Measurements from ENCODE around the gene CSH1. TPM values are rescaled to one million over a fixed set of nuclear protein-coding genes. Genes with fewer than 3 reads are reported as not detected.
"Not testable (repeated sequence)": the region's sequence is repeated elsewhere in the genome, so short reads cannot be mapped to it uniquely, and the experiment has no call there.

The CSH1 gene
- not detected for total RNA-seq

DNA sequence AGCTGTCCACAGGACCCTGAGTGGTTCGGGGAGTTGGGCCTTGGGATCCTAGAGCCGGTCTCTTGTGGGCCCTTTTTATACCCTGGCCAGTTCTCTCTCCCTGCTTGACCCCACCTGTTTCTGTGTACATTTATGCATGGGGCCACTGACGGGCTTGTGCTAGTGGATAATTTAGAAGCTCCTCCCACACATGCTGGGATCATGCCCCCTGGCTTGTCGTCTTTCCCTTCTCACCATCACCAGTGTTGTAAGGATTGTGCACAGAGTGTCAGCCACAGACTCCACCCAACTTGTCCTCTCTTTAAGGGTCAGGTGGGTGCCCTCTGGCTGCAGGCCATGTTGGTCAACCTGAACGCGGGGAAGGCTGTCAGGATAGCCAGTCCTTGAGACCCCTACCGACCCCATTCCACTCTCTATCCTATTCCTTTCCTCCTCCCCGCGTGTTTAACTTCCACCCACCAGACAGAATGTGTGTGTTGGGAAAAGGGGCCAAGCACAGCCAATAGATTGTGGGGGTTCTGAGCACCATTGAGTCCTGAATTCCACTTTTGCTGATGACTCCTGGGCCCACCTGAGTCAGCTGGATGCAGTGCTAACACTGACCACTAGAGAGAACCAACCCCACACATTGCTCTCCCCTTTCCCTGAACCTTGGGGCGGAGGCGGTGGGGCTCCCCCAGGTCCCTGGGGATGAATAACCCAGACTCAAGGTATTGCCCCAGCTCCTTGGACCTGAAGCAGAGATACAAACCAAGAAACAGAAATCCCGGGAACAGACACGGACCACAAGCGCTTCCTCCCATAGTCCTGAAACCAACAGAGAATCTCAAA, at the start of gene CSH1:
CSH1 (minus strand) TSS at position 51 of the 831 bp plus-strand sequence. CDS start 63 bp downstream, outside the sequence.
- H3K27me3 ChIP-seq; H3K4me1 ChIP-seq; H3K9me3 ChIP-seq; DNase-seq; H3K27ac ChIP-seq; H3K36me3 ChIP-seq; intact Hi-C loops (cut with DNase I); H3K9ac ChIP-seq (ENCODE audit: low read depth in 2 of 2, low read length in 2 of 2); H3K4me3 ChIP-seq: not testable (repeated sequence)

DNA sequence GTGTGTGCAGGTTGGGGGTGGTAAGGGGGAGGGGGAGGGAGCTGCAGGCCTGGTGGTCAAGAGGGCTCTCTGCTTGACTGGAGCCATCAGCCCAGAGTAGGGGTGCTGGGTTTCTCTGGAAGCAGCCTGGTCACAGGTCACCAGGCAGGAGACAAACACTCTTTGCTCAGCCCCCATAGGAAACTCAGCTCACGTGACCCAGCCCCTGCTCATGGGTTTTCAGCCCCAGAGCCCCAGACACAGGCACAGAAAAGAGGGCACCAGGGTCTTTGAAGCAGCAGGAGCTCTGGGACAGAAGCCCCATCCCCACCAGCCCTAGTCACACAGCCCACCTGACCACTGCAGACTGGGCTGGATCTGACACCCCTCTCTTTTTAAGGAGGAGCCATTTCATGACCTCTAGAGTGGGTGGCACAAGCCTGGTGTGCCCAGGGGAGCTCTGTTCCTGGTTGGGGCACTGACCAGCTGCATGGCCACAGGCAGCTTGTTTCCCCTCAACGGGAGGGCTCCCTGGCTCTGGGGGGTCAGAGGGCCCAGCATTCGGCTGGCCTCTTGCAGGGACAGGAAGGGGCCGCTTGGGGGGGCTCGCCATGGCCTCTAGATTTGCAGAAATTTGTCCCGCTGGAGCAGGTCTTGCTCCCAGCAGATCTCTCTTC, 49.5 kb upstream of the CSH1 start:
- TF ChIP-seq, protein P1, sequence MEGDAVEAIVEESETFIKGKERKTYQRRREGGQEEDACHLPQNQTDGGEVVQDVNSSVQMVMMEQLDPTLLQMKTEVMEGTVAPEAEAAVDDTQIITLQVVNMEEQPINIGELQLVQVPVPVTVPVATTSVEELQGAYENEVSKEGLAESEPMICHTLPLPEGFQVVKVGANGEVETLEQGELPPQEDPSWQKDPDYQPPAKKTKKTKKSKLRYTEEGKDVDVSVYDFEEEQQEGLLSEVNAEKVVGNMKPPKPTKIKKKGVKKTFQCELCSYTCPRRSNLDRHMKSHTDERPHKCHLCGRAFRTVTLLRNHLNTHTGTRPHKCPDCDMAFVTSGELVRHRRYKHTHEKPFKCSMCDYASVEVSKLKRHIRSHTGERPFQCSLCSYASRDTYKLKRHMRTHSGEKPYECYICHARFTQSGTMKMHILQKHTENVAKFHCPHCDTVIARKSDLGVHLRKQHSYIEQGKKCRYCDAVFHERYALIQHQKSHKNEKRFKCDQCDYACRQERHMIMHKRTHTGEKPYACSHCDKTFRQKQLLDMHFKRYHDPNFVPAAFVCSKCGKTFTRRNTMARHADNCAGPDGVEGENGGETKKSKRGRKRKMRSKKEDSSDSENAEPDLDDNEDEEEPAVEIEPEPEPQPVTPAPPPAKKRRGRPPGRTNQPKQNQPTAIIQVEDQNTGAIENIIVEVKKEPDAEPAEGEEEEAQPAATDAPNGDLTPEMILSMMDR (IDR thresholded peaks at IDR 0.05) = no peak
- H3K9ac ChIP-seq (ENCODE audit: low read depth in 2 of 2, low read length in 2 of 2) = no peak overlapping the region
- DNase-seq = no peak
- intact Hi-C loops (cut with DNase I) = no loop called here
- H3K4me3 ChIP-seq = no peak overlapping the region
- no peaks in the 10 kb centered on the region for H3K9me3 ChIP-seq
- no peak overlapping the region for H3K27ac ChIP-seq
- no peaks in the 10 kb centered on the region for H3K36me3 ChIP-seq
- no peaks in the 10 kb centered on the region for H3K4me1 ChIP-seq
- no peaks in the 10 kb centered on the region for H3K27me3 ChIP-seq

DNA sequence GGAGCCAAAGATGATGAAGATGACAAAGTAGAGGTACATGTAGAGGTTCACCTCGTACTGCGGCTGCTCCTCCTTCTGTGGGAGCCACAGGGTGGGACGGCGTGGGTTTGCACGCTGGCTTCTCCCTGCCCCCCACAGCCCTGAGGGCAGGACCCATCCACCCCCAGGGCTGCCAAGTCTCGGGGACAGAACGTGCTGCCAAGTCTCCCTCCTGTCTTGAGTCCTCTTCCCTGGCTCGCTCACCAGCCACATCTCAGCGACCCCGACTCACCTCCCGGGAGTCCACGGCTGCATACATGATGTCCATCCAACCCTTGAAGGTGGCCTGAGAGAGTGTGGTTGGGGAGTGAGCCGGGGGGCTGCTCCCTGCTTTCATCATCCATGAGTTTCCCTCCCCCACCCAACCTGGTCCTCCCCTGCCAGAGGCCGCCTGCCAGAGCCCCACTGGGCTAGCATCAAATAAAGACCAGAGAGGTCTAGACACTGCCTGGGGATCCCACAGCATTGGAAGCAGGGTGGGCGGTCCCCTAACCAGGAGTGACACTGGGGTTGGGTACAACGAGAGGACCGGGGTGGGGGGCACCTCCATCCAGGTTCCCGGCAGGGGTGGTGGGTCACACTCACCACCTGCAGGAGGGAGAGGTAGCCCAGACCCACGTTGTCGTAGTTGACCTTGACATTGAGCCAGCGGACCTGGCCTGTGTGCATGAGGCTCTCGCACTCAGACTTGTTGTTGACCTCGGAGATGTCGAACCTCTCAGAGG, 48.5 kb upstream of the CSH1 start:
- Histone ChIP-seq H3K27me3 (no peaks in the 10 kb centered on the region), H3K36me3 (no peaks in the 10 kb centered on the region), H3K4me1 (no peaks in the 10 kb centered on the region), H3K27ac (no peak overlapping the region), H3K9me3 (no peaks in the 10 kb centered on the region), H3K9ac (ENCODE audit: low read depth in 2 of 2, low read length in 2 of 2) (no peak overlapping the region), H3K4me3 (no peak overlapping the region)
- intact Hi-C loops (cut with DNase I) = no loop called here
- DNase-seq = no peak
- TF ChIP-seq, protein P1 (IDR thresholded peaks at IDR 0.05) = no peak

DNA sequence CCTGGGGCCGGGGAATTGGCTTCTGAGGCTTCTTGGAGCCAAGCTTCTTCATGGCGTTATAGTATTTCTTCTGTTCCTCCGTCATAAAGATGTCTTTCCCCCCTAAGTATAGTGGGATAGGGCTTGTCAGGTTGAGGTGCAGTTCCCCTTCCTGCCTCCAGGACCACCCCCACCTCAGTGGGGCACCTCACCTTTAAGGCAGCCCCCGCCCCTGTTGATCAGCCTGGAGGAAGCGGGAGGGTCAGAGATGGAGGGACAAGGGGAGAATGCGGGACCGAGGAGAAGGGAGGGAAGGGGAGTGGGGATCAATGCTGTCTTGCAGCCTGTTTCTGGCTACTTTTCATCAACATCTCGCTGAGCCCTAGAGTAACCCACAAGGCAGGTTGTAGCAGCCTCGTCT, 47.4 kb upstream of the CSH1 start:
- Histone ChIP-seq H3K4me3 (no peak overlapping the region), H3K36me3 (no peaks in the 10 kb centered on the region), H3K27ac (no peak overlapping the region), H3K4me1 (no peaks in the 10 kb centered on the region), H3K9me3 (no peaks in the 10 kb centered on the region), H3K9ac (ENCODE audit: low read depth in 2 of 2, low read length in 2 of 2) (no peak overlapping the region), H3K27me3 (no peaks in the 10 kb centered on the region)
- TF ChIP-seq, protein P1 (IDR thresholded peaks at IDR 0.05) = no peak
- intact Hi-C loops (cut with DNase I) = no loop called here
- DNase-seq = no peak

DNA sequence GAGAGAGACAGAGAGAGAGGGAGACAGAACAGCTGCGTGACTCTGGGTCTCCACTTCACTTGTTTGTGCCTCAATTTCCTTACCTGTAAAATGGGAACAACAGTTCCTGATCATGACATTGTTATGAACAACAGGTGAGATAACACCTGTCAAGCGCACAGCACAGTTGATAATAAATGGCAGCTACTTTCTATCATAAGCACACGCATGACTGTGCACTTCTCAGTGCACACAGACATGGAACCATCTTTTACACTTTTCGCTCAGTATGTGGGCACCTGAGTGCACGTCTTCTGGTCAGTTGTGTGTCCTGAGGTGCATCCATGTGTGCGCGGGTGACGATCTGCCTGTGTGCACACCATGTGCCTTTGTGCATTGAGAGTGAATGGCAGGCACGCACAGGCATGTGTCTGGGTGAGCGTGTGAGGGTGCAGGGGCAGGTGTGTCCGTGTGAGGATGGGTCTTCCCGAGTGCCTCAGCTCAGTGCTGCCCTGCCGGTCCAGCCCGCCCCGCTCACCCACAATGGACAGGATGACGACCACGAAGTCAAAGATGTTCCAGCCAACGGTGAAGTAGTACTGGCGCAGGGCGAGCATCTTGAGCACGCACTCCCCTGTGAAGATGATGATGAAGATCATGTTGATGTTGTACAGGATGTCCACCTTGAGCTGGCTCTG, 46.1 kb upstream of the CSH1 start:
- Histone ChIP-seq H3K9ac (ENCODE audit: low read depth in 2 of 2, low read length in 2 of 2) (no peak overlapping the region), H3K27me3 (no peaks in the 10 kb centered on the region), H3K4me1 (no peaks in the 10 kb centered on the region), H3K27ac (no peak overlapping the region), H3K36me3 (no peaks in the 10 kb centered on the region), H3K9me3 (no peaks in the 10 kb centered on the region), H3K4me3 (no peak overlapping the region)
- TF ChIP-seq, protein P1 (IDR thresholded peaks at IDR 0.05) = no peak
- no peak for DNase-seq
- intact Hi-C loops (cut with DNase I) = no loop called here

Measured in colonic mucosa (tissue), 4 donors.